Kidney (tissue), 14 donors: ENCODE measurements around the gene SH3RF3. TPM values are rescaled to one million over a fixed set of nuclear protein-coding genes. Genes with fewer than 3 reads are reported as not detected.

Source experiments
- DNase-seq, 5 donors: peaks; one replicate each; pipeline ENCODE4 v3.0.0-alpha.2; 2013 to 2020
- FAIRE-seq: peaks from 2 replicates; lab custom pipeline; 2012; peaks lifted over from hg19 to GRCh38; lab: Jason Lieb, UNC
- H3K27ac ChIP-seq, 2 donors: one replicate each; pipeline ENCODE4 v1.7.0; 2013; ENCODE audit warnings: low read depth in 2 of 2, low read length in 2 of 2, inconsistent platforms in 1 of 2
- H3K27me3 ChIP-seq: one replicate; pipeline ENCODE4 v1.7.1; 2013; ENCODE audit warnings: low read length, inconsistent platforms; ENCODE audit not compliant: control insufficient read depth, insufficient read depth
- H3K36me3 ChIP-seq, 3 donors: one replicate each; pipeline versions ENCODE4 v1.7.0 to v1.7.1; 2013; ENCODE audit warnings: low read length in 3 of 3, control low read depth in 1 of 3, inconsistent platforms in 1 of 3; ENCODE audit not compliant: insufficient read depth in 3 of 3, control insufficient read depth in 2 of 3
- H3K4me1 ChIP-seq, 3 donors: one replicate each; pipeline versions ENCODE4 v1.7.0 to v1.7.1; 2013; ENCODE audit warnings: low read length in 3 of 3, inconsistent platforms in 1 of 3, low read depth in 1 of 3; ENCODE audit not compliant: control insufficient read depth in 2 of 3, insufficient read depth in 2 of 3
- H3K4me3 ChIP-seq, 3 donors: one replicate each; pipeline versions ENCODE4 v1.7.0 to v1.8.1; 2013; ENCODE audit warnings: low read length in 3 of 3, control low read depth in 1 of 3, inconsistent platforms in 1 of 3
- H3K9ac ChIP-seq, 3 donors: one replicate each; pipeline versions ENCODE4 v1.7.0 to v1.7.1; 2013; ENCODE audit warnings: low read length in 3 of 3, control low read depth in 1 of 3, inconsistent platforms in 1 of 3
- H3K9me3 ChIP-seq, 3 donors: one replicate each; pipeline versions ENCODE4 v1.7.0 to v1.7.1; 2013; ENCODE audit warnings: low read length in 3 of 3, control low read depth in 1 of 3, inconsistent platforms in 1 of 3; ENCODE audit not compliant: control insufficient read depth in 2 of 3, insufficient read depth in 1 of 3
- CTCF ChIP-seq: IDR thresholded peaks from 3 replicates; pipeline ENCODE4 v1.5.1; 2012; ENCODE audit warnings: mild to moderate bottlenecking, moderate library complexity, borderline replicate concordance; ENCODE audit not compliant: insufficient read depth; ENCODE audit errors: extremely low read depth
- intact Hi-C: fragments of 100-400 bp; cut with DNase I; formaldehyde crosslinking; loops from one replicate; pipeline ENCODE4 v1.11.1; 2022
- polyA plus RNA-seq: library from polyadenylated mRNA; stranded (reverse); fragments of 350-450 nt; fragmentation: Illumina TruSeq; extraction: RNeasy Lipid Tissue Mini Kit (QIAGEN cat#74804); gene quantifications from one replicate; pipeline ENCODE4 v1.2.3, GENCODE V29; 2014; ENCODE audit warnings: low read depth, low replicate concordance; ENCODE audit not compliant: insufficient read depth
- total RNA-seq: library from RNA; stranded (reverse); fragmentation: NEBNext Ultra II Directional; extraction: Animal tissue kit (Norgen Biotek cat#: 25700); gene quantifications from one replicate; pipeline ENCODE4 v1.2.1, GENCODE V29; 2021
- donor health status: control.
- donor health status: control.
- donor health status: control.
- donor health status: control.
- donor health status: control.
- donor health status: DM: yes; HTN: yes; CAD: no.
- donor health status: Normal renal cell carcinoma (clear cell type).

Gene SH3RF3
- total and polyA plus RNA-seq, 2 donors from 2014 or later = 1.7 to 10.7 TPM

DNA sequence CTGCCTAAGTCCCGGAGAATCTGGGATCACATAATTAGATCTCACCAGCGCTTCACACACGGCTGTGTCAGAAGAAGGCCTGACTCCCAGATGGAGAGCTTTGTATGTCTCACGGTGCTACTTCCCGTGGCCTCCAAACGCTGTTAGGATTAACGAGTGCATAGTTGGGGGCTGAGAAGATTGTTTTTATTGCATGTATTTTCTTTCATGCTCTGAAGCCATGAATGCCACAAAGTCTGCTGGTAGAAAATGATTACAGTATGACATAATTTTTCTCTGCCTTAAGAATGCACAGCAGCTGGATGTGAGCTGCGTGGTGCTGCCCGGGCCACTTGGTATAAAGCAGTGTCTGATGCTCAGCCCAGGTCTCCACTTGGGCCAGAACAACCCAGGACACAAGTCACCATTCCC is 318.3 kb downstream of the SH3RF3 start:
- FAIRE-seq = no peak
- TF ChIP-seq CTCF = no peak
- intact Hi-C loops = no loop called here

GRCh38 chr2:109447776-109448175 is 318.8 kb downstream of the SH3RF3 start:
- no peak for FAIRE-seq
- Histone ChIP-seq H3K27me3 (no peaks in the 10 kb centered on the region), H3K9me3 (peaks cover 0 to 12% (median 2%) of the 10 kb centered on the region in 3 donors), H3K4me1 (no peaks in the 10 kb centered on the region), H3K9ac (no peak overlapping the region), H3K4me3 (no peak overlapping the region), H3K36me3 (no peaks in the 10 kb centered on the region), H3K27ac (no peak overlapping the region)
- no peak for TF ChIP-seq CTCF
- DNase-seq = peak in 1 of 5 donors; percentile 38
- intact Hi-C loops = no loop called here

More for the DNA sequence above, 318.3 kb downstream of the SH3RF3 start:
- no peaks in the 10 kb centered on the region for H3K36me3 ChIP-seq
- H3K4me1 ChIP-seq = no peaks in the 10 kb centered on the region
- no peak overlapping the region for H3K27ac ChIP-seq
- DNase-seq = peak in 4 of 5 donors; percentile 57 to 84 (median 74)
- no peaks in the 10 kb centered on the region for H3K27me3 ChIP-seq
- no peak overlapping the region for H3K9ac ChIP-seq
- H3K9me3 ChIP-seq = peaks cover 0 to 16% (median 2%) of the 10 kb centered on the region in 3 donors
- no peak overlapping the region for H3K4me3 ChIP-seq

GRCh38 chr2:109448207-109448606 is 319.2 kb downstream of the SH3RF3 start:
- no peak for FAIRE-seq

More at GRCh38 chr2:109448207-109448606, 319.2 kb downstream of the SH3RF3 start:
- H3K4me3 ChIP-seq = no peak overlapping the region
- TF ChIP-seq CTCF = no peak
- H3K9me3 ChIP-seq = peaks cover 0 to 8% (median 2%) of the 10 kb centered on the region in 3 donors
- no peak overlapping the region for H3K27ac ChIP-seq
- no peaks in the 10 kb centered on the region for H3K36me3 ChIP-seq
- no peaks in the 10 kb centered on the region for H3K27me3 ChIP-seq
- H3K9ac ChIP-seq = no peak overlapping the region
- no peaks in the 10 kb centered on the region for H3K4me1 ChIP-seq
- peak in 1 of 5 donors; percentile 11 for DNase-seq
- intact Hi-C loops = no loop called here
